Measurements from ENCODE around the gene DYNC1I1. TPM values are rescaled to one million over a fixed set of nuclear protein-coding genes. Genes with fewer than 3 reads are reported as not detected.

The DYNC1I1 gene
- total and polyA plus RNA-seq, 2 of the 13 experiments (the other 11 are each of a cell fraction or from before 2014, with no cell fraction given), result not detected

DNA sequence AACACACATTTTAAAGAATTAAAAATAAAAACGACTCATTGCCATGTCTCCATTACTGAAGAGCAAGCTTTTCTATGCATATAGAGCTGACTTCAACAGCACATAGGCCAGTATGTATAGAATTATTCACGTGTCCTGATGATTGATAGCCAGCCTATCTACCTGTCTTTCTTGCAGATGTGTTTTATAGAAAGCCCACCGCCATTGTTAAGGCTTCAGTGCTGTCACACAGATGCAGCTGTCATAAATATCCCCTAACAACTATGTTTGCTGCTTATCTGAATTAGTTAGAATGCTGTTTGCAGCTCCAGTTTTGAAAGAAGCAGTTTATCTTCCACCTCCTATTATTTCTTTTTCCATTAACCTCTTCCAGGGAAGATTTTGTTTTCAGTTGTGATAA, 313.6 kb downstream of the DYNC1I1 start:
- BruUV-seq (replicated peaks), result no TSS peak
- CTCF ChIA-PET (ENCODE audit: low intra/inter-chr PET ratio, low total read pairs), result no interaction called here
- H3K4me3 ChIP-seq (replicated peaks in 1 of 3; ENCODE audit: insufficient read depth in 1 of 3, low read depth in 2 of 3, low read length in 3 of 3), result no peak overlapping the region; a peak in 1 of 6 replicates
- no peak for DNase-seq (ENCODE audit: low spot score)
- POLR2A ChIA-PET, result no interaction called here
- no peaks in the 10 kb centered on the region for H3K79me2 ChIP-seq (ENCODE audit: insufficient read depth, low read length)
- in situ Hi-C loops (cut with HindIII; ENCODE audit: extremely low pct_ligation_motif_present, low pct_unique_long_range_greater_than_20kb) (no loop called here), intact Hi-C loops (cut with micrococcal nuclease; ENCODE audit: unreplicated experiment) (no loop called here)
- H2AFZ ChIP-seq (ENCODE audit: low read length), result no peak overlapping the region
- no peaks in the 10 kb centered on the region for H3K36me3 ChIP-seq (replicated peaks in 1 of 2; ENCODE audit: control insufficient read depth in 1 of 2, insufficient read depth in 2 of 2, low read length in 2 of 2)
- no peaks in the 10 kb centered on the region for H3K4me1 ChIP-seq (ENCODE audit: insufficient read depth, low read length)
- H3K27me3 ChIP-seq (ENCODE audit: control insufficient read depth in 1 of 2, insufficient read depth in 2 of 2, low read length in 2 of 2), result no peaks in the 10 kb centered on the region
- H3K9me3 ChIP-seq (ENCODE audit: low read length), result no peaks in the 10 kb centered on the region
- no peak overlapping the region for H3K27ac ChIP-seq (ENCODE audit: extremely low read length, insufficient read depth, low read length)
- H3K4me2 ChIP-seq (ENCODE audit: low read depth, low read length), result no peak overlapping the region
- no peak for ATAC-seq
- no peak for TF ChIP-seq ZNF839 (CRISPR knock-in tag; IDR thresholded peaks at IDR 0.05; ENCODE audit: borderline replicate concordance)
- no peak for TF ChIP-seq ZNF207 (IDR thresholded peaks at IDR 0.05; ENCODE audit: borderline replicate concordance)
- TF ChIP-seq RXRA (CRISPR knock-in tag; IDR thresholded peaks at IDR 0.05), result no peak
- TF ChIP-seq ZNF782 (CRISPR knock-in tag; IDR thresholded peaks at IDR 0.05; ENCODE audit: borderline replicate concordance), result no peak
- TF ChIP-seq, protein P1, sequence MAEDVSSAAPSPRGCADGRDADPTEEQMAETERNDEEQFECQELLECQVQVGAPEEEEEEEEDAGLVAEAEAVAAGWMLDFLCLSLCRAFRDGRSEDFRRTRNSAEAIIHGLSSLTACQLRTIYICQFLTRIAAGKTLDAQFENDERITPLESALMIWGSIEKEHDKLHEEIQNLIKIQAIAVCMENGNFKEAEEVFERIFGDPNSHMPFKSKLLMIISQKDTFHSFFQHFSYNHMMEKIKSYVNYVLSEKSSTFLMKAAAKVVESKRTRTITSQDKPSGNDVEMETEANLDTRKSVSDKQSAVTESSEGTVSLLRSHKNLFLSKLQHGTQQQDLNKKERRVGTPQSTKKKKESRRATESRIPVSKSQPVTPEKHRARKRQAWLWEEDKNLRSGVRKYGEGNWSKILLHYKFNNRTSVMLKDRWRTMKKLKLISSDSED (CRISPR knock-in tag; IDR thresholded peaks at IDR 0.05), result no peak
- no peak for TF ChIP-seq HNRNPL (IDR thresholded peaks at IDR 0.05; ENCODE audit: low read depth, low read length)
- no peak for TF ChIP-seq ZNF224 (CRISPR knock-in tag; IDR thresholded peaks at IDR 0.05)
- no peak for TF ChIP-seq ZNF549 (CRISPR knock-in tag; IDR thresholded peaks at IDR 0.05)
- TF ChIP-seq, protein P2, sequence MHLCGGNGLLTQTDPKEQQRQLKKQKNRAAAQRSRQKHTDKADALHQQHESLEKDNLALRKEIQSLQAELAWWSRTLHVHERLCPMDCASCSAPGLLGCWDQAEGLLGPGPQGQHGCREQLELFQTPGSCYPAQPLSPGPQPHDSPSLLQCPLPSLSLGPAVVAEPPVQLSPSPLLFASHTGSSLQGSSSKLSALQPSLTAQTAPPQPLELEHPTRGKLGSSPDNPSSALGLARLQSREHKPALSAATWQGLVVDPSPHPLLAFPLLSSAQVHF (CRISPR knock-in tag; IDR thresholded peaks at IDR 0.05), result no peak
- TF ChIP-seq ZNF468 (CRISPR knock-in tag; IDR thresholded peaks at IDR 0.05), result no peak
- no peak for TF ChIP-seq HOXA9 (CRISPR knock-in tag; IDR thresholded peaks at IDR 0.05; ENCODE audit: borderline replicate concordance)
- TF ChIP-seq NFRKB (IDR thresholded peaks at IDR 0.05), result no peak
- TF ChIP-seq, protein P3, sequence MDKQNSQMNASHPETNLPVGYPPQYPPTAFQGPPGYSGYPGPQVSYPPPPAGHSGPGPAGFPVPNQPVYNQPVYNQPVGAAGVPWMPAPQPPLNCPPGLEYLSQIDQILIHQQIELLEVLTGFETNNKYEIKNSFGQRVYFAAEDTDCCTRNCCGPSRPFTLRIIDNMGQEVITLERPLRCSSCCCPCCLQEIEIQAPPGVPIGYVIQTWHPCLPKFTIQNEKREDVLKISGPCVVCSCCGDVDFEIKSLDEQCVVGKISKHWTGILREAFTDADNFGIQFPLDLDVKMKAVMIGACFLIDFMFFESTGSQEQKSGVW (CRISPR knock-in tag; IDR thresholded peaks at IDR 0.05; ENCODE audit: borderline replicate concordance), result no peak
- no peak for TF ChIP-seq HNRNPH1 (optimal IDR thresholded peaks at IDR 0.05; ENCODE audit: low read depth, low read length)
- no peak for TF ChIP-seq HDAC6 (IDR thresholded peaks at IDR 0.05; ENCODE audit: low read depth, low read length)
- no peak for TF ChIP-seq KDM1A (CRISPR knock-in tag; IDR thresholded peaks at IDR 0.05)
- no peak for TF ChIP-seq TOE1 (CRISPR knock-in tag; IDR thresholded peaks at IDR 0.05)
- TF ChIP-seq MXI1 (IDR thresholded peaks at IDR 0.05; ENCODE audit: borderline replicate concordance, low read depth, low read length), result no peak
- no peak for TF ChIP-seq BORCS8-MEF2B (CRISPR knock-in tag; IDR thresholded peaks at IDR 0.05)
- H4K20me1 ChIP-seq (ENCODE audit: insufficient read depth, low read length), result no peaks in the 10 kb centered on the region
- no peak for FAIRE-seq
- WGBS (ENCODE audit: low lambda C conversion rate), result 6% methylated on average over 3 of the region's 3 CpGs
- H3K9ac ChIP-seq (ENCODE audit: insufficient read depth, low read depth, low read length), result no peak overlapping the region

All from HepG2 (cell line).